ENCODE data around the gene RIMBP2.

RIMBP2 gene

DNA sequence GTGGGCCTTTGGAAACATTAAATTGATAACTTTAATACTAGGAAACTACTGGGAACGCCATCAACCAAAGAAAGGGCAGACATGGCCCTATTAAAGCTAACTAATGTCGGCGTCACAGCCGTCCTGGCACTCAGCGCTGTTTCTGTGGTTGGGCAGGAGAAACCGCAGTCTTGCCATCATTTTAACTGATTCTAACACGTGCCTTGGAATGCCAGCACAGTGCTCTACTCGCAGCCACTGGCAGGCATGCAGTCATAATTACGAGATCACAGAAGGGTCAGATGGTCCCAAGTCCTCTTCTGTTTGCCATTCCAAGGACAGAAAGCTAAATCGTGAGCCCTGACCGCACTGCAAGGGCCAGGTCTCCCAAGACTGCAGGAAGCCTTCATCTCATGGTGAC lies 75.2 kb downstream of the RIMBP2 start:
- Histone ChIP-seq H4K20me1 (ENCODE audit: insufficient read depth, low read length) (no peaks in the 10 kb centered on the region), H3K27ac (ENCODE audit: low read length) (no peak overlapping the region), H3K4me2 (ENCODE audit: low read length) (no peak overlapping the region), H3K9ac (ENCODE audit: low read length) (no peak overlapping the region), H3K79me2 (ENCODE audit: low read length) (no peaks in the 10 kb centered on the region), H3K4me3 (ENCODE audit: low read length) (no peak overlapping the region), H3K4me1 (ENCODE audit: low read length) (no peaks in the 10 kb centered on the region), H3K36me3 (replicated peaks; ENCODE audit: low read depth, low read length) (no peaks in the 10 kb centered on the region), H2AFZ (ENCODE audit: low read depth, low read length) (no peak overlapping the region), H3K9me3 (ENCODE audit: insufficient read depth, low read length) (no peaks in the 10 kb centered on the region), H3K27me3 (ENCODE audit: low read depth, low read length) (no peaks in the 10 kb centered on the region)
- TF ChIP-seq EZH2phosphoT487 (IDR thresholded peaks at IDR 0.05; ENCODE audit: low read depth): no peak
- TF ChIP-seq, protein P1, sequence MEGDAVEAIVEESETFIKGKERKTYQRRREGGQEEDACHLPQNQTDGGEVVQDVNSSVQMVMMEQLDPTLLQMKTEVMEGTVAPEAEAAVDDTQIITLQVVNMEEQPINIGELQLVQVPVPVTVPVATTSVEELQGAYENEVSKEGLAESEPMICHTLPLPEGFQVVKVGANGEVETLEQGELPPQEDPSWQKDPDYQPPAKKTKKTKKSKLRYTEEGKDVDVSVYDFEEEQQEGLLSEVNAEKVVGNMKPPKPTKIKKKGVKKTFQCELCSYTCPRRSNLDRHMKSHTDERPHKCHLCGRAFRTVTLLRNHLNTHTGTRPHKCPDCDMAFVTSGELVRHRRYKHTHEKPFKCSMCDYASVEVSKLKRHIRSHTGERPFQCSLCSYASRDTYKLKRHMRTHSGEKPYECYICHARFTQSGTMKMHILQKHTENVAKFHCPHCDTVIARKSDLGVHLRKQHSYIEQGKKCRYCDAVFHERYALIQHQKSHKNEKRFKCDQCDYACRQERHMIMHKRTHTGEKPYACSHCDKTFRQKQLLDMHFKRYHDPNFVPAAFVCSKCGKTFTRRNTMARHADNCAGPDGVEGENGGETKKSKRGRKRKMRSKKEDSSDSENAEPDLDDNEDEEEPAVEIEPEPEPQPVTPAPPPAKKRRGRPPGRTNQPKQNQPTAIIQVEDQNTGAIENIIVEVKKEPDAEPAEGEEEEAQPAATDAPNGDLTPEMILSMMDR (IDR thresholded peaks at IDR 0.05; ENCODE audit: low read depth, low read length): no peak

DNA sequence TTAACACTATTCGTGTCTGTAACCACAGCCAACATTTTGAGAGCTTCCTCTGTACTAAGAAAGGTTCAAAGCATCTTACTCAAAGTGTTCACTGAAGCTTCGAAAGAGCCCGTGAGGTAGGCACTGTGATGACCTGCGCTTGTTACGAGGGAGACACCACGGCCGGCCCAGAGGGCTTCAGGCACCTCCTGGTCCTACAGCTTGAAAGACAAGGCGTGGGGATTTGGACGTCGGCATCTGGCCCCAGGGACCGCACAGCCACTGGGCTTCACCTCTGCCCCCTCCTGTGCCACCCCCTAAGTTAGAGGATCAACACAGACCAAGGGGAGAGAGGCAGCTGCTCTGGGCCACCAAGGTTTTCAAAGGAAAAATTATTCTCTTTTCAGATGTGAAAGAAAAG lies 75.6 kb downstream of the RIMBP2 start:
- TF ChIP-seq, protein P1 (IDR thresholded peaks at IDR 0.05; ENCODE audit: low read depth, low read length): no peak
- no peak for TF ChIP-seq EZH2phosphoT487 (IDR thresholded peaks at IDR 0.05; ENCODE audit: low read depth)
- H4K20me1 ChIP-seq (ENCODE audit: insufficient read depth, low read length): no peaks in the 10 kb centered on the region
- H3K27me3 ChIP-seq (ENCODE audit: low read depth, low read length): no peaks in the 10 kb centered on the region

DNA sequence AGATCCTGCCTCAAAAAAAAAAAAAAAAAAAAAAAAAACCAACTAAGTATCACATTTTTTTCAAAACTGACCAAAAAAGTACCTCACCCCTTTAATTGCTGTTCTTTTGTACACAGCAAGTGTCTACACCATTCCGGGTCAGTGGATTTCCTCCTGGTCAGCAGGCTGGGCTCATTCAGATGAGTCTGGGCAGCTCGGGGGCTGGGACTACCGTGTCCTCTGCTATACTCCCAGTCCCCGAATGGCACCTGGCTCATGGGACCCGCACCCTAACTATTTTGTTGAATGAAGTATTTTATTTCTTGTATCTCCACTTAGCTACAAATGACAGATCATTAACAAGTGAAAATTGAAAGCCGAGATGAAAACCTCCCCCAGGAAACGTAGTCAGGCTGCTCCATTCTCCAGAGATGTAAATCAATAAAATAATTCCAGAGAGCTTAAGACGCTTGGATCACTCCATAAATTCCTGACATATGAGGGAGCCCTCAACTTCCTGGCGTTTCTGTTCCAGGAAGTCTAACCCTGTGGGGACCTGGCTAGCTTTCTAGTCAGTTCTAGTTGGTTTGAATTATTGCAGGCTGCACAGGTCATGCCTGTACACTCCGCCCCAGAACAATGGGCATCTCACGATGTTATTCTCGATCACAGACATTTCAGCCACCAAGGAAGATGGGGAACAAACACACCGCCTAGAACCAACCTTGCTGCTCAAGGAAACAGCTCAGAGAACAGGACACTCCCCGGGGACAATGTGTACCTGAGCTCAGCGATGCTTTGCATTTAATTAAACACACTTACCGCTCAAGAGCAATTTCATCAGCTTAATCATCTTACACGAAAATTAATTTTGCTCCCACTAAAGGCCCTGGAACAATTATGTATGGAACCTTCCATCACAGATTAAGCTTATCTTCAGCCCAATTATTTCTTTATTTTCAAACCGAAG lies 76.3 kb downstream of the RIMBP2 start:
- no peaks in the 10 kb centered on the region for H3K36me3 ChIP-seq (replicated peaks; ENCODE audit: low read depth, low read length)
- H3K9me3 ChIP-seq (ENCODE audit: insufficient read depth, low read length): no peaks in the 10 kb centered on the region
- TF ChIP-seq EZH2phosphoT487 (IDR thresholded peaks at IDR 0.05; ENCODE audit: low read depth): no peak
- TF ChIP-seq, protein P1 (IDR thresholded peaks at IDR 0.05; ENCODE audit: low read depth, low read length): no peak
- no peak overlapping the region for H3K27ac ChIP-seq (ENCODE audit: low read length)
- H3K9ac ChIP-seq (ENCODE audit: low read length): no peak overlapping the region
- H3K4me1 ChIP-seq (ENCODE audit: low read length): no peaks in the 10 kb centered on the region
- no peaks in the 10 kb centered on the region for H3K79me2 ChIP-seq (ENCODE audit: low read length)
- no peak overlapping the region for H3K4me3 ChIP-seq (ENCODE audit: low read length)
- H3K27me3 ChIP-seq (ENCODE audit: low read depth, low read length): no peaks in the 10 kb centered on the region
- H3K4me2 ChIP-seq (ENCODE audit: low read length): no peak overlapping the region
- no peak overlapping the region for H2AFZ ChIP-seq (ENCODE audit: low read depth, low read length)
- H4K20me1 ChIP-seq (ENCODE audit: insufficient read depth, low read length): no peaks in the 10 kb centered on the region

More for the DNA sequence above, 75.6 kb downstream of the RIMBP2 start:
- H3K27ac ChIP-seq (ENCODE audit: low read length): no peak overlapping the region
- no peak overlapping the region for H3K9ac ChIP-seq (ENCODE audit: low read length)
- H3K79me2 ChIP-seq (ENCODE audit: low read length): no peaks in the 10 kb centered on the region
- H2AFZ ChIP-seq (ENCODE audit: low read depth, low read length): no peak overlapping the region
- no peaks in the 10 kb centered on the region for H3K36me3 ChIP-seq (replicated peaks; ENCODE audit: low read depth, low read length)
- no peak overlapping the region for H3K4me2 ChIP-seq (ENCODE audit: low read length)
- H3K9me3 ChIP-seq (ENCODE audit: insufficient read depth, low read length): no peaks in the 10 kb centered on the region
- H3K4me3 ChIP-seq (ENCODE audit: low read length): no peak overlapping the region
- H3K4me1 ChIP-seq (ENCODE audit: low read length): no peaks in the 10 kb centered on the region

DNA sequence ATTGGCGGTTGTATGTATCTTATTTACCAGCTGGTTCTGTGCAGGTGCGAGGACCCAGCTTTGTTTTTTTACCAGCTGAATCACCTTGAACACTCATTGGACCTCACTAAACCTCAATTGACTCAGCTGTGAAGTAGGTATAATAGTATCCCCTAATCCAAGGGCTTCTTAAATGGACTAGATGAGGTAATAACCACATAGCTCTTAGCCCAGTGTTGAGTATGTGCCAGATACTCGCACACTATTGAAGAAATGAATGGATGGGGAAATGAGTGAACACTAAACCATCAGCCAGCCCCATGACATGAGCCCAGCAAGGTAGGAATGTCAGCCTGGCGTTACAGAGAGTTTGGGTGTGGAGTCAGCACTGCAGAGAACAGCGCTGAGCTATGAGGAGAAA lies 79.7 kb downstream of the RIMBP2 start:
- no peak for TF ChIP-seq EZH2phosphoT487 (IDR thresholded peaks at IDR 0.05; ENCODE audit: low read depth)
- Histone ChIP-seq H3K9ac (ENCODE audit: low read length) (no peak overlapping the region), H3K79me2 (ENCODE audit: low read length) (no peaks in the 10 kb centered on the region), H3K4me3 (ENCODE audit: low read length) (no peak overlapping the region), H4K20me1 (ENCODE audit: insufficient read depth, low read length) (no peaks in the 10 kb centered on the region), H3K27ac (ENCODE audit: low read length) (no peak overlapping the region), H3K36me3 (replicated peaks; ENCODE audit: low read depth, low read length) (no peaks in the 10 kb centered on the region), H3K9me3 (ENCODE audit: insufficient read depth, low read length) (no peaks in the 10 kb centered on the region), H3K4me1 (ENCODE audit: low read length) (no peaks in the 10 kb centered on the region), H2AFZ (ENCODE audit: low read depth, low read length) (no peak overlapping the region), H3K4me2 (ENCODE audit: low read length) (no peak overlapping the region), H3K27me3 (ENCODE audit: low read depth, low read length) (no peaks in the 10 kb centered on the region; the same call in 1 of the 2 replicates)

Data from OCI-LY3 (cell line).